ENCODE data around the gene DNAJB6. TPM values are rescaled to one million over a fixed set of nuclear protein-coding genes. Genes with fewer than 3 reads are reported as not detected.

Gene DNAJB6
- total RNA-seq, 4 donors from 2014 or later: 63.5 to 125 (median 107) TPM

DNA sequence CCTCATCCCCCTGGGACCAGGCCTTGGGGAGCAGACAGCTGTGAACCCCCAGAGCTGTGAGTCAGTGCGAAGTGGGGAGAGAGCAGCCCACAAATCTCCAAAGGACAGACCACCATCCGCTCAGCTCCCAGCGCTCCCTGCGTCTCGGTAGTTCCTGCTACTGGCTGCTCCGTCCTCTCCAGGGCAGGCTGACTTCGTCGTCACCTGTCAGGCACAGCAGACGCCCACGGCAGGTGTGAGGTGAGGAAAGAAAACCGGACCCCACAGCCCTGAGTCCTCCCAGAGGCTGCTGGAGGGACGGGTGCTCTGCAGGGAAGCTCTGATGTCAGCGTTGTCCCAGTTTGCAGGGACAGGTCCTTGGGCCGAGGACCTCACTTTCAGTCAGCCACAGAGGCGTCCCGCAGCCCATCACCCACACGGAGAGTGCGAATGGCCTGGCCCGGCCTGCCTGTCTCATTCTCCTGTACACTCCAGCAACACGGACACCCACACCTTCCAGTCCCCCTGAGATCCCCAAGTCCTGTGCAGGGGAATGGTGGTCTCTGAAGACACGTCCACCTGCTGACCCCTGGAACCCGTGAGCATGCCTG, 95.2 kb downstream of the DNAJB6 start:
- no peaks in the 10 kb centered on the region for H3K36me3 ChIP-seq
- TF ChIP-seq, protein P1, sequence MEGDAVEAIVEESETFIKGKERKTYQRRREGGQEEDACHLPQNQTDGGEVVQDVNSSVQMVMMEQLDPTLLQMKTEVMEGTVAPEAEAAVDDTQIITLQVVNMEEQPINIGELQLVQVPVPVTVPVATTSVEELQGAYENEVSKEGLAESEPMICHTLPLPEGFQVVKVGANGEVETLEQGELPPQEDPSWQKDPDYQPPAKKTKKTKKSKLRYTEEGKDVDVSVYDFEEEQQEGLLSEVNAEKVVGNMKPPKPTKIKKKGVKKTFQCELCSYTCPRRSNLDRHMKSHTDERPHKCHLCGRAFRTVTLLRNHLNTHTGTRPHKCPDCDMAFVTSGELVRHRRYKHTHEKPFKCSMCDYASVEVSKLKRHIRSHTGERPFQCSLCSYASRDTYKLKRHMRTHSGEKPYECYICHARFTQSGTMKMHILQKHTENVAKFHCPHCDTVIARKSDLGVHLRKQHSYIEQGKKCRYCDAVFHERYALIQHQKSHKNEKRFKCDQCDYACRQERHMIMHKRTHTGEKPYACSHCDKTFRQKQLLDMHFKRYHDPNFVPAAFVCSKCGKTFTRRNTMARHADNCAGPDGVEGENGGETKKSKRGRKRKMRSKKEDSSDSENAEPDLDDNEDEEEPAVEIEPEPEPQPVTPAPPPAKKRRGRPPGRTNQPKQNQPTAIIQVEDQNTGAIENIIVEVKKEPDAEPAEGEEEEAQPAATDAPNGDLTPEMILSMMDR (IDR thresholded peaks at IDR 0.05): no peak
- TF ChIP-seq POLR2A (IDR thresholded peaks at IDR 0.05): no peak
- no peak overlapping the region for H3K4me3 ChIP-seq
- no peaks in the 10 kb centered on the region for H3K4me1 ChIP-seq
- H3K9me3 ChIP-seq: no peaks in the 10 kb centered on the region
- DNase-seq: no peak
- intact Hi-C loops (cut with DNase I; ENCODE audit: low total_unique reads): no loop called here
- no peaks in the 10 kb centered on the region for H3K27me3 ChIP-seq
- no peak overlapping the region for H3K27ac ChIP-seq

DNA sequence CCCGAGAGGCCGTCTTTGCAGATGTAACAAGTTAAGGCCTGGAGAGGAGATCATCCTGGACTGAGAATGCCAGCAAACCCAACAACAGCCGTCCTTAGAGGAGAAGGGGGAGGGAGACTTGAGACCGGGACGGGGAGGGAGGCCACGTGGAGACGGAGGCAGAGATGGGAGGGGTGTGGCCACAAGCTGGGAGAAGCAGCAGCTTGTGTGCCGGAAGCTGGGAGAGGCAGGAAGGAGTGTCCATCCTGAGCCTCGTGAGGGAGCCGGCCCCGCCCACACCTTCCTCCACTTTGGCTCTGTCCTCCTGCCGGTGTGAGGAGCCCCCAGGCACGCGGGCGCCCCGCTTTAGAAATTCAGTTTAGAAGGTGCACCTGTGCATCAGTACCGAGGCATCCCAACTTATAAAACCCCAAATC, 95.7 kb downstream of the DNAJB6 start:
- H3K4me1 ChIP-seq: no peaks in the 10 kb centered on the region
- TF ChIP-seq, protein P1 (IDR thresholded peaks at IDR 0.05): no peak
- TF ChIP-seq POLR2A (IDR thresholded peaks at IDR 0.05): no peak
- no peaks in the 10 kb centered on the region for H3K27me3 ChIP-seq
- peak in 1 of 2 donors; percentile 23 for DNase-seq
- intact Hi-C loops (cut with DNase I; ENCODE audit: low total_unique reads): no loop called here
- no peaks in the 10 kb centered on the region for H3K36me3 ChIP-seq
- no peaks in the 10 kb centered on the region for H3K9me3 ChIP-seq
- no peak overlapping the region for H3K27ac ChIP-seq
- no peak overlapping the region for H3K4me3 ChIP-seq

DNA sequence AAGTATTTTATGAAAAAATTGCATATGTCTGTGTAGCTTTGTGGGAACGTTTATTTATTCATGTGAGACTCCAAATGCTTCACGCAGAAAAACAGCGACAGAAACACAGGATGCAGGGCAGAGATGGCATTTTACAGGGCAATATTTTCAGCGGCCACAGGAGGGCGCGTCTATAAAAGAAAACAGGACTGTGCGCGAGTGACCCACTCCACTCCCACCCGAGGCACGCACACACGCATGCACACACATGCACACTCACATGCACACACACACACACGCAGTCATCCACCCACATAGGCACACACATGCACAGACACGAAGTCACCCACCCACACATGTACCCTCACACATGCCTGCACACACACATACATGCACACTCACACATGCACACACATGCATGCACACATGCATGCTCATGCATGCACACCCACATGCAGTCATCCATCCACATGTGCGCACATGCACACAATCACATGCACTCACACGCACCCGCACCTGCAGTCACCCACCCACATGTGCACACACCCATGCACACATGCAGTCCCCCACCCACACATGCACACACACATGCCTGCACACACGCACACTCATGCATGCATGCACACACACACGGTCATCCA, 96.3 kb downstream of the DNAJB6 start:
- DNase-seq: no peak
- no peak overlapping the region for H3K4me3 ChIP-seq
- no peak overlapping the region for H3K27ac ChIP-seq
- no peaks in the 10 kb centered on the region for H3K27me3 ChIP-seq
- H3K9me3 ChIP-seq: no peaks in the 10 kb centered on the region
- H3K36me3 ChIP-seq: no peaks in the 10 kb centered on the region
- TF ChIP-seq POLR2A (IDR thresholded peaks at IDR 0.05): no peak
- TF ChIP-seq, protein P1 (IDR thresholded peaks at IDR 0.05): peak; percentile 31 to 56 (median 47)
- no peaks in the 10 kb centered on the region for H3K4me1 ChIP-seq
- intact Hi-C loops (cut with DNase I; ENCODE audit: low total_unique reads): no loop called here

DNA sequence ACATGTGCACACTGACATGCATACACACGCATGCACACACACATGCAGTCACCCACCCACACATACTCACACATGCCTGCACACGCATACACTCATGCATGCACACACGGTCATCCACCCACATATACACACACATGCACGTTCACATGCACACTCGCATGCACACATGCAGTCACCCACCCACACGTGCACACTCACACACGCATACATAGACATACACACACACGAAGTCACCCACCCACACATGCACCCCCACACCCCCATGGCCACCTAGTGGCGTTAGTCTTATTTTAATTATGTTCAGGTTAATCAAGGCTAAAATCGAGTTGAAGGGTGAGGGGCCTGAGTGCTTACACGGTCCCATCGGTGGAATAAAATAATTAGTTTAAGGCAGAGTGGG, 96.8 kb downstream of the DNAJB6 start:
- Histone ChIP-seq H3K27me3 (no peaks in the 10 kb centered on the region), H3K4me3 (no peak overlapping the region), H3K36me3 (no peaks in the 10 kb centered on the region), H3K9me3 (no peaks in the 10 kb centered on the region), H3K4me1 (no peaks in the 10 kb centered on the region), H3K27ac (no peak overlapping the region)
- DNase-seq: no peak
- TF ChIP-seq, protein P1 (IDR thresholded peaks at IDR 0.05): no peak
- no peak for TF ChIP-seq POLR2A (IDR thresholded peaks at IDR 0.05)
- intact Hi-C loops (cut with DNase I; ENCODE audit: low total_unique reads): no loop called here

DNA sequence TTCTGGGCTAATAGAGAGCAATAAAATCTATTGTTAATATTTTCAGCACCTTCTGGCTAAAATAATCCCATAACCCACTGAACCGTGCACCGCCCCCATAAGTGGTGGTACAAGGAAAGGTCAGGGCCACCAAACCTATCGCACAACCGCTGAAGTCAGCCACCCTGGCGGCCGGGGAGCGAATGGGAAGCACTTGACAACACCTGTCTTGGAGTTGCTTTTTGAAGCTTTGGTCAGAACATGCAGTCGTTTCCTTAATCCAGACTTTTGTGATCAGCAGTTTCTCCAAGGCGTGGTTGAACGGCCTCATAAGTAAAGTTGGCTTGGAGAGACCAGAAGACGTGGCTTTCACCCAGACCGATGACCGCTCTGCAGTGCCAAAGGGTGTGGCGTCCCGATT, 97.4 kb downstream of the DNAJB6 start:
- H3K4me1 ChIP-seq: no peaks in the 10 kb centered on the region
- no peak overlapping the region for H3K4me3 ChIP-seq
- no peaks in the 10 kb centered on the region for H3K27me3 ChIP-seq
- no peaks in the 10 kb centered on the region for H3K9me3 ChIP-seq
- H3K27ac ChIP-seq: no peak overlapping the region
- DNase-seq: no peak
- intact Hi-C loops (cut with DNase I; ENCODE audit: low total_unique reads): no loop called here
- no peaks in the 10 kb centered on the region for H3K36me3 ChIP-seq
- TF ChIP-seq, protein P1 (IDR thresholded peaks at IDR 0.05): no peak
- TF ChIP-seq POLR2A (IDR thresholded peaks at IDR 0.05): no peak

Data from uterus (tissue), 4 donors.